Suppressor macrophage (primary cell): ENCODE results near the gene KRTAP10-9.
"Not testable (repeated sequence)": the region's sequence is repeated elsewhere in the genome, so short reads cannot be mapped to it uniquely, and the experiment has no call there.

Experiments used
- DNase-seq, 4 experiments: peaks; one replicate each; pipeline ENCODE4 v3.0.0-alpha.2; 2020 to 2022
- total RNA-seq, 17 experiments: gene quantifications; one replicate each; lab custom pipeline; 2026; ENCODE audit warnings: mixed read lengths in 6 of 17, inconsistent platforms in 3 of 17; lab: John Stamatoyannopoulos, UW

The KRTAP10-9 gene, protein sequence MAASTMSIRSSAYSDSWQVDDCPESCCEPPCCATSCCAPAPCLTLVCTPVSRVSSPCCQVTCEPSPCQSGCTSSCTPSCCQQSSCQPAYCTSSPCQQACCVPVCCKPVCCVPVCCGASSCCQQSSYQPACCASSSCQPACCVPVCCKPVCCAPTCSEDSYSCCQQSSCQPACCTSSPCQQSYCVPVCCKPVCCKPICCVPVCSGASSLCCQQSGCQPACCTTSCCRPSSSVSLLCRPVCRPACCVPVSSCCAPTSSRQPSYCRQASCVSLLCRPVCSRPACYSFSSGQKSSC
- 0 to 0.77 (median 0) reads per million in 17 experiments for total RNA-seq

GRCh38 chr21:44626673-44627143 lies at the start of gene KRTAP10-9:
Gene KRTAP10-9, plus strand, starts transcription at chr21:44627093. Its CDS starts 79 bp downstream, at chr21:44627172.
- no peak for DNase-seq

- no peak for DNase-seq
Measured at GRCh38 chr21:44578371-44579055, 48.4 kb upstream of the KRTAP10-9 start.

DNA sequence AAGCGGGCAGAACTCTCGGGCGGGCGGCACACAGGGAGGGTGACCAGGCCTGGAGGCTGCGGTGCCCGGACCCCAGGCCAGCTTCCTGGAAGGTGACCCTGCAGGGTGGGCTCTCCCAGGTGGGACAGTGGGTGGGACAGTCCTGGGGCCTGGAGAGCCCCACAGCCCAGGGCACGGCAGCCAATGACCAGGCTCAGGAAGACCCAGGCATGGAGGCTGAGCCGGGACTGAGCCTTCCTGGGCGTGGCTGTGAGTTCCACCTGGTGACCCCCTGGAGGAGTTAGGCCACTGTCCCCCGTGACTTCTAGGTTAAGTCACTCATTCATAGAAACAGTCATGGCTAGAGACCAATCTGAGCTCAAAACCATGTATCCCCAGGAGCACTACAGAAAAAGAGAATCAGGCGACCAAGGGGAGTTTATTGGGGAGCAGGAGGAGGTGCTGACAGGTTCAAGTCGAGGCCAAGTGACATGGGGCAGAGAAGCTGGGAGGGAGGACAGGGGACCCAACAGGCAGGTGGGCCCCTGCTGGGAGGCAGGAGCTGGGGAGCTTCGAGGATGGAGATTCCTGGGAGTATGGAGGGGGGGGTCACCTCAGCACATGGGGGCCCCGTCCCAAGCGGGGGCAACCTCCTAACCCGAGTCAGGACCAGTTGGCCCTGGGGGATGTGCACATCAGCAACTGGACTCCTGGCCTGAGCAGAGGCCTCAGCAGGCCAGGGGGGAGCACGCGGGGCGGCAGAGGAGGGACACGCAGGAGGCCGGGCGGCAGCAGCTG lies 47.6 kb upstream of the KRTAP10-9 start:
- no peak for DNase-seq

DNA sequence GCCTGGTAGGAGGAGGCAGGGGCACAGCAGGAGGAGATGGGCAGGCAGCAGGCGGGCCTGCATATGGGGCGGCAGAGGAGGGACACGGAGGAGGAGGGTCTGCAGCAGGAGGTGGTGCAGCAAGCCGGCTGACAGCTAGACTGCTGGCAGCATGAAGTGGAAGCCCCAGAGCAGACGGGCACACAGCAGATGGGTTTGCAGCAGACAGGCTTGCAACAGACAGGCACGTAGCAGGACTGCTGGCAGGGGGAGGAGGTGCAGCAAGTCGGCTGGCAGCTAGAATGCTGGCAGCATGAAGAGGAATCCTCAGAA lies 47.1 kb upstream of the KRTAP10-9 start:
- DNase-seq: no peak

GRCh38 chr21:44580231-44580821 lies 46.6 kb upstream of the KRTAP10-9 start, which contains the start of gene KRTAP10-5:
Gene KRTAP10-5, minus strand, starts transcription at chr21:44580604. Its CDS starts 26 bp downstream, at chr21:44580578.
- DNase-seq: not testable (repeated sequence)

DNA sequence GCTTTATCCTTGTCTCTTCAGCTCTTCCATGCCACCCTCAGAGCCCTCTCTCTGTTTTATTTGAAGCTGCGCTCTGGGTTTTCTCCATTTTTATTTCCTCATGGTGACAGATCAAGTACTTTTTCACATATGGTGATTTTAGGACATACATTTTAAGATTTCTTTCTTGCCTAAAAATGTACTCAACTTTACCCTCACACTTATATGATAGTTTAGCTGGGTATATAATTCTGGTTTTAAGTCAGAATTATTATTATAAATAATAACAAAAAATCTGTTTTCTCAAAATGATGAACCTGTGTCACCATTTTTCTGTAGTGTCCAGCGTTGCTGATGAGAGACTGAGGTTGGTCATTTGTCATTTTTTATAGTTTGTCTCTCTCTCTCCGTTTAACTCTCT lies 45.7 kb upstream of the KRTAP10-9 start:
- DNase-seq: no peak

- DNase-seq: no peak
Measured at GRCh38 chr21:44582055-44582454, 44.8 kb upstream of the KRTAP10-9 start.

DNA sequence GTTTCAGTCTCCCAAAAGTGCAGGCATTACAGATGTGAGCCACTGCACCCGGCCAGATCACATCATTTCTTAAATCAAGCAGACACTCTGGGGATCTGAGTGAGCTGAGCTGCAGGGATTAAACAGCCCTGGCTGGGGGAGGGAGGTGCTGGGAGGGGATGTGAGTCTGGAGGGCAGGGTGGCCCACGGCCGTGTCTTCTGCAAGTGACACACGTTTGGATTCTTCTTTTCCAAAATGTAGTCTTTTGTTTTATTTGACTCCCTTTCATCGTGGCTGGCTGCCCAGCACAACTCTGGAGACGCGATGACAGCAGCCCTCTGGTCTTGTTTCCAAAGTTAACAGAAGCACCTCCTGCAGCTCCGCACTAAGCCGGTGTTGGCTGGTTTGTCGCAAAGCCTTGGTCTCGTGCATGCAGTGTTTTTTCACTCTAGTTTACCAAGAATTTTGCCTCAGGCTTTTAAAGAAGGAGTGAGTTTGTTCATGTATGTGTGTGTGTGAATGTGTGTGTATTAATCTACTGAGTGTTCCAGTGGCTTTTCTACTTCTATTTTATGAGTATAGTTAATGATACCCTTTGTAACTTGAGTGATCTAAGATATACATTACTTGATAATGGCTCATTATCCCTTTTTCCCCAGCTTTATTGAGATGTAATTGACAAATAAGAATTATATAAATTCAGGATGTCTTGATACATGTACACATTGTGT lies 43.6 kb upstream of the KRTAP10-9 start:
- no peak for DNase-seq

DNA sequence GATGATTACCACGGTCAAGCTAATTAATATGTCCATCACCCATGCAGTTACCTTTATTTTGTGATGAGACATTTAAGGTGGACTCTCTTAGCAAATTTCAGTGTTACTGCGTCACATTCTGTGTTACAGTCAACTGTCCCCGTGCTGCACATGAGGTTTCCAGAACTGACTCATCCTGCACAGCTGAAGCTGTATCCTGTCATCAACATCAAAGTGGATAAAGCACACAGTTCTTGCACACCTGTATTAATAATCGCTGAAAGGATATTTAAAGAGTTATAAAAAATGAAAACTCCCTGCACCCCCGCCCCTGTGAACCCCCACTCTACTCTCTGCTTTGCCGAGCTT lies 43.1 kb upstream of the KRTAP10-9 start:
- no peak for DNase-seq

GRCh38 chr21:44585892-44586291 lies 41.0 kb upstream of the KRTAP10-9 start:
- DNase-seq: no peak

- DNase-seq: no peak
Measured at GRCh38 chr21:44589094-44589493, 37.8 kb upstream of the KRTAP10-9 start.

GRCh38 chr21:44589586-44590305 lies 37.1 kb upstream of the KRTAP10-9 start:
- no peak for DNase-seq

GRCh38 chr21:44590311-44590721 lies 36.6 kb upstream of the KRTAP10-9 start:
- DNase-seq: no peak

- not testable (repeated sequence) for DNase-seq
Measured at GRCh38 chr21:44590897-44591800, 35.7 kb upstream of the KRTAP10-9 start.

DNA sequence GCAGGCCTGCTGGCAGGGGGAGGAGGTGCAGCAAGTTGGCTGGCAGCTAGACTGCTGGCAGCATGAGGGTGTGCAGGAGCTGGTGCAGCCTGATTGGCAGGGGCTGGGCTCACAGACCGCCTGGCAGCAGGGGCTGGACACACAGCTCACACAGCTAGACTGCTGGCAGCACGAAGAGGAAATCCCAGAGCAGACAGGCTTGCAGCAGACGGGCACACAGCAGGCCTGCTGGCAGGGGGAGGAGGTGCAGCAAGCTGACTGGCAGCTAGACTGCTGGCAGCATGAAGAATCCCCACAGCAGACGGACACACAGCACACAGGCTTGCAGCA lies 35.1 kb upstream of the KRTAP10-9 start:
- DNase-seq: not testable (repeated sequence)

- DNase-seq: no peak
Measured at GRCh38 chr21:44592446-44593311, 34.2 kb upstream of the KRTAP10-9 start, which contains the start of gene KRTAP10-6. Gene KRTAP10-6, minus strand, starts transcription at chr21:44592505. Its CDS starts 21 bp downstream, at chr21:44592484.

DNA sequence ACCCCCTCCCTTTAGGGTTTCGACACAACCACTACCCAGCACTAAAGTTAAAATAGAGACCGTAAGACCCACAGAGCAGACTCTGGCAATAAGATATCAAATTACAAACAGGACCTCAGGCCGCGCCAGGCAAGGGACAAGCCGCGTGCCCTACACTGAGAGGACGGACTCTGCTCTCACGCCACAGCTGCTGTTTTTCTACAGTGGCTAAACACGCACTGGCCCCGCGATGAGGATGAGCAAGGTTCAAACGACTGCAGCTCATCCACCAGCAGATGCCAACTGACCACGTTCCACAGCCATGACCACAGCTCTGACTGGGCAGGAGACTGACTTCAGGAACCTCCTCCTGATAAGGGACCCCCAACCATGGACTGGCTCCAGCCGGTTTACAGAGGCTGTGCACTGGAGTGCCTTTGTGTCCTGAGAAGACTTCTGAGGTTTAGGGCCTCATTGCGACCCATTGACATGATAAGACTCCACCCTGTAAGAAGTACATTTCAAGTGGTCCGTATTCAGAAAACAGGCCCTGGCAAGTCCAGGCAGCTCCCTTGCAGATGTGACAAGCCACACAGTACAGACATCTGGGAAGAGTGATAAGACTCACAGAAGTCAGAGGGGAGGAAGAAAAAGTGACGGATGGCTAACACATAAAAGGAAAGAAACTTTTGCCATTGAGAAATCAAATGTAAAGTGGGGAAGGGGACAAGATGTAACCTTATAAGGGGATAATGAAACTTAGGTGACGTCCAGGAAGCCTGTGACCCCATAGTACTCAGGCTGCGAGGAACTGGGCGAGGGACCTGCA lies 33.1 kb upstream of the KRTAP10-9 start:
- DNase-seq: no peak

GRCh38 chr21:44594406-44594916 lies 32.4 kb upstream of the KRTAP10-9 start:
- DNase-seq: no peak
